Neural progenitor cell (in vitro differentiated cells): Measurements from ENCODE around the gene DND1. TPM values are rescaled to one million over a fixed set of nuclear protein-coding genes. Genes with fewer than 3 reads are reported as not detected.

Source experiments
- DNase-seq: peaks from one replicate; pipeline ENCODE4 v3.0.0-alpha.2; 2016; ENCODE audit warnings: low spot score
- H2AFZ ChIP-seq: fragments of 200-600 bp; sonication (generic); replicated peaks from 2 replicates; pipeline ENCODE4 v1.6.1; 2016; ENCODE audit warnings: antibody characterized with exemption
- H3F3A ChIP-seq: fragments of 200-600 bp; sonication (generic); 2 replicates; pipeline ENCODE4 v1.6.1; 2016; ENCODE audit warnings: antibody characterized with exemption, low read depth
- H3K27ac ChIP-seq: fragments of 200-600 bp; sonication (generic); 2 replicates; pipeline ENCODE4 v1.5.1; 2016; ENCODE audit warnings: mild to moderate bottlenecking
- H3K27me3 ChIP-seq: fragments of 200-600 bp; sonication (generic); 2 replicates; pipeline ENCODE4 v1.6.1; 2016; ENCODE audit warnings: mild to moderate bottlenecking, moderate library complexity
- H3K36me3 ChIP-seq: fragments of 200-600 bp; sonication (generic); 2 replicates; pipeline ENCODE4 v1.5.1; 2016
- H3K4me1 ChIP-seq: fragments of 200-600 bp; sonication (generic); 2 replicates; pipeline ENCODE4 v1.6.1; 2016; ENCODE audit warnings: mixed run types
- H3K4me2 ChIP-seq: fragments of 200-600 bp; sonication (generic); 2 replicates; pipeline ENCODE4 v1.6.1; 2016
- H3K4me3 ChIP-seq: fragments of 200-600 bp; sonication (generic); 2 replicates; pipeline ENCODE4 v1.5.1; 2016
- H3K79me2 ChIP-seq: fragments of 200-600 bp; sonication (generic); 2 replicates; pipeline ENCODE4 v1.6.1; 2016; ENCODE audit warnings: low read depth
- H3K9ac ChIP-seq: fragments of 200-600 bp; sonication (generic); 2 replicates; pipeline ENCODE4 v1.6.1; 2016
- H3K9me3 ChIP-seq: fragments of 200-600 bp; sonication (generic); 2 replicates; pipeline ENCODE4 v1.5.1; 2016; ENCODE audit warnings: low read depth
- H4K20me1 ChIP-seq: fragments of 200-600 bp; sonication (generic); 2 replicates; pipeline ENCODE4 v1.6.1; 2016; ENCODE audit warnings: low read depth
- H3K27ac Mint-ChIP-seq: 3 replicates; pipeline ENCODE4 v1.8.0; 2021; ENCODE audit warnings: mixed read lengths
- H3K27me3 Mint-ChIP-seq: 2 replicates; pipeline ENCODE4 v1.8.0; 2022; ENCODE audit warnings: low read depth, mild to moderate bottlenecking, inconsistent platforms, moderate library complexity, mixed read lengths; ENCODE audit not compliant: insufficient read depth
- H3K36me3 Mint-ChIP-seq: 3 replicates; pipeline ENCODE4 v1.8.0; 2021; ENCODE audit warnings: mixed read lengths
- H3K4me1 Mint-ChIP-seq: 3 replicates; pipeline ENCODE4 v1.8.0; 2021; ENCODE audit warnings: mixed read lengths
- H3K4me3 Mint-ChIP-seq: 3 replicates; pipeline ENCODE4 v1.8.0; 2021; ENCODE audit warnings: mild to moderate bottlenecking, moderate library complexity, mixed read lengths
- H3K9me3 Mint-ChIP-seq: 3 replicates; pipeline ENCODE4 v1.8.0; 2020; ENCODE audit warnings: mixed read lengths
- CTCF ChIP-seq: fragments of 200-600 bp; sonication (generic); IDR thresholded peaks from 2 replicates; pipeline ENCODE4 v1.5.1; 2017; ENCODE audit warnings: antibody characterized with exemption, mild to moderate bottlenecking
- EZH2 ChIP-seq: fragments of 200-600 bp; sonication (generic); IDR thresholded peaks from 2 replicates; pipeline ENCODE4 v1.6.1; 2017; ENCODE audit warnings: antibody characterized with exemption, mild to moderate bottlenecking, moderate library complexity
- EZH2phosphoT487 ChIP-seq: fragments of 200-600 bp; sonication (generic); IDR thresholded peaks from 2 replicates; pipeline ENCODE4 v1.6.1; 2017; ENCODE audit warnings: antibody characterized with exemption
- total RNA-seq: library from RNA; depleted of rRNA; stranded (reverse); fragments of >200 nt; gene quantifications from 2 replicates; pipeline ENCODE4 v1.2.3, GENCODE V29; 2015; ENCODE audit warnings: low replicate concordance

DND1 gene
- total RNA-seq, 1 donor from 2014 or later, result 0.37 TPM

GRCh38 chr5:140647042-140647419 is 26.3 kb downstream of the DND1 start:
- Histone ChIP-seq H3K4me2 (peak overlapping the region; percentile 90), H4K20me1 (no peaks in the 10 kb centered on the region), H3K36me3 (peaks cover 4% of the 10 kb centered on the region), H3K4me1 (peaks cover 4% of the 10 kb centered on the region), H3K27ac (no peak overlapping the region), H3F3A (peaks cover 8% of the 10 kb centered on the region), H3K27me3 (no peaks in the 10 kb centered on the region), H3K79me2 (peaks cover 34% of the 10 kb centered on the region), H3K4me3 (peak overlapping the region; percentile 96), H2AFZ (peak overlapping the region; percentile 75), H3K9ac (peak overlapping the region; percentile 75), H3K9me3 (no peaks in the 10 kb centered on the region)
- Mint-ChIP-seq H3K27ac (peak overlapping the region; percentile 63), H3K36me3 (peaks cover 39% of the 10 kb centered on the region), H3K27me3 (peaks cover 8% of the 10 kb centered on the region), H3K4me1 (peaks cover 22% of the 10 kb centered on the region), H3K4me3 (peak overlapping the region; percentile 100), H3K9me3 (no peaks in the 10 kb centered on the region)
- no peak for DNase-seq
- TF ChIP-seq EZH2 (no peak), CTCF (no peak), EZH2phosphoT487 (no peak)

GRCh38 chr5:140642718-140643117 is 30.7 kb downstream of the DND1 start:
- H3K36me3 Mint-ChIP-seq, result peaks cover 27% of the 10 kb centered on the region
- no peak for DNase-seq

GRCh38 chr5:140641716-140642115 is 31.7 kb downstream of the DND1 start:
- Mint-ChIP-seq H3K27me3 (peaks cover 5% of the 10 kb centered on the region), H3K36me3 (peaks cover 24% of the 10 kb centered on the region), H3K9me3 (peaks cover 7% of the 10 kb centered on the region), H3K4me3 (no peak overlapping the region), H3K4me1 (peaks cover 23% of the 10 kb centered on the region), H3K27ac (peak overlapping the region; percentile 58)
- TF ChIP-seq EZH2phosphoT487 (no peak), CTCF (no peak), EZH2 (no peak)
- no peak overlapping the region for H3K4me2 ChIP-seq
- DNase-seq, result no peak
- H3F3A ChIP-seq, result peaks cover 3% of the 10 kb centered on the region
- H3K27me3 ChIP-seq, result no peaks in the 10 kb centered on the region
- no peak overlapping the region for H3K9ac ChIP-seq
- H3K79me2 ChIP-seq, result peaks cover 39% of the 10 kb centered on the region
- H2AFZ ChIP-seq, result no peak overlapping the region
- no peak overlapping the region for H3K4me3 ChIP-seq
- H3K36me3 ChIP-seq, result no peaks in the 10 kb centered on the region
- H3K4me1 ChIP-seq, result peaks cover 9% of the 10 kb centered on the region
- H3K9me3 ChIP-seq, result no peaks in the 10 kb centered on the region
- H3K27ac ChIP-seq, result no peak overlapping the region
- H4K20me1 ChIP-seq, result no peaks in the 10 kb centered on the region

More at GRCh38 chr5:140642718-140643117, 30.7 kb downstream of the DND1 start:
- no peak overlapping the region for H3K4me3 ChIP-seq
- H3K9me3 ChIP-seq, result no peaks in the 10 kb centered on the region
- H2AFZ ChIP-seq, result no peak overlapping the region
- H3K36me3 ChIP-seq, result no peaks in the 10 kb centered on the region
- Mint-ChIP-seq H3K4me3 (peak overlapping the region; percentile 35), H3K9me3 (peaks cover 5% of the 10 kb centered on the region), H3K27ac (no peak overlapping the region), H3K27me3 (peaks cover 6% of the 10 kb centered on the region), H3K4me1 (peaks cover 29% of the 10 kb centered on the region)
- H3K4me2 ChIP-seq, result no peak overlapping the region
- no peaks in the 10 kb centered on the region for H4K20me1 ChIP-seq
- H3K27me3 ChIP-seq, result no peaks in the 10 kb centered on the region
- no peak overlapping the region for H3K9ac ChIP-seq
- no peak overlapping the region for H3K27ac ChIP-seq
- peaks cover 44% of the 10 kb centered on the region for H3K79me2 ChIP-seq
- peaks cover 9% of the 10 kb centered on the region for H3K4me1 ChIP-seq
- TF ChIP-seq CTCF (no peak), EZH2phosphoT487 (no peak), EZH2 (no peak)
- peaks cover 8% of the 10 kb centered on the region for H3F3A ChIP-seq
